ENCODE data around the gene CDON.

Gene CDON

DNA sequence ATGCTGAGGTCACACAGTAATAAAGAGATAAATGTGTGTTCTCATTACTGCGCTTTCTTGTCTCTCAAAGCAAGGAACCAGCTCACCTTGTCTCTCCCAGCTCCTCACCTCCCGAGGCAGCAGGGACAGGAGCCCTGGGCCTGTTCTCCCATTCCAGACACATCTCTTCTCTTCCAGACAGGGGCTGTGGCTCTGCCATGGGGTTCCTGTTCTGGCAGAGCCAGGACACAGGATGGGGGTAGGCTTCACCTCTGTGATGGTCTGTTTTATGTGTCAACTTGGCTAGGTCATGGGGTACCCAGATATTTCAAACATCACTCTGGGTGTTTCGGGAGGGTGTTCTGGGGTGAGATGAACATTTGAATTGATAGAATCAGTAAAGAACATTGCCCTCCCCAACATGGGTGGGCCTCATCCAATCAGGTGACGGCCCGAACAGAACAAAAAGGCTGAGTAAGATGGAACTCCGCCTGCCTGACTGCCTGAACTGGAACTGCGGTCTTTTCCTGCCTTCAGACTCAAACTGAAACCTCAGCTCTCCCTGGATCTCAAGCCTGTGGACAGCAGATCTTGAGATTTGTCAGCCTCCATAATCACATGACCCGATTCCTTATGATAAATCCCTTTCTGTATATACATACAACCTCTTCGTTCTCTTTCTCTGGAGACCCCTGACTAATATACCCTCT, 118.9 kb downstream of the CDON start:
- Histone ChIP-seq H3K36me3 (ENCODE audit: control insufficient read depth, insufficient read depth, low read length) (no peaks in the 10 kb centered on the region), H3K4me1 (ENCODE audit: control insufficient read depth, insufficient read depth, low read length) (peaks cover 15% of the 10 kb centered on the region), H3K27me3 (ENCODE audit: control insufficient read depth, insufficient read depth, low read length) (peaks cover 8% of the 10 kb centered on the region)

DNA sequence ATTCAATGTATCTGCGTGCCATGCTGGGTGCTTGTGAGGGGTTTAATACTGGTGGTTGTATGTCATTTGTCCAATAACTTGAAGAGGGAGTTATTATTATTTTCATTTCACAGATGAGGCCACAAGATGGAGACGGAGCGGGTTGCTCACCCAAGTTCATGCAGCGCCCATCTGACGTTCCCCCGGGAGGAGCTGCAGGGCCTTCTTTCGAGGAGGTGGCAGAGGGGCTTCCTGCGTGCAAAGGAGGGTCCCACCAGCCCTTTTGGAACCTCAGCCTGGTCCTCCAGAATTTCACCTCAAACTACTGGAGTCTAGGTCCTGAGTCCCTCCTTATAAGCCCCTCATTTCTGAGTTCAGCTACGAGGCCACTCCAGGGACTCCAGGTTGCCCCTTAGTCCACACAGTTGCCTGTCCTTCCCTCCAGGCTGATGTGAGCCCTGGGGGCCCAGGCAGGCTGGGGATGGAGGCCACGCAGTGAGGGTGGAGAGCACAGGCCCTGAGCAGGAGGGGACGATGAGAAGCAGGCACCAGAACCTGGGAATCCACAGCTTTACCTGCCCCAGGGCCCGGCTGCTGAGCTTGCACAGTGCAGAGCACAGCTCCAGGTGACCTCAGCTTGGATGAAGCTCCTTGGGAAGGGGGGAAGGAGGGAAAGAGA, 119.8 kb downstream of the CDON start:
- Histone ChIP-seq H3K4me3 (ENCODE audit: low read length) (no peak overlapping the region), H3K4me1 (ENCODE audit: control insufficient read depth, insufficient read depth, low read length) (peaks cover 15% of the 10 kb centered on the region), H3K36me3 (ENCODE audit: control insufficient read depth, insufficient read depth, low read length) (no peaks in the 10 kb centered on the region), H3K9ac (ENCODE audit: low read length) (no peak overlapping the region), H3K27me3 (ENCODE audit: control insufficient read depth, insufficient read depth, low read length) (peaks cover 8% of the 10 kb centered on the region), H3K9me3 (ENCODE audit: control insufficient read depth, low read length) (no peaks in the 10 kb centered on the region)

More for the DNA sequence above, 118.9 kb downstream of the CDON start:
- Histone ChIP-seq H3K4me3 (ENCODE audit: low read length) (no peak overlapping the region), H3K9me3 (ENCODE audit: control insufficient read depth, low read length) (no peaks in the 10 kb centered on the region), H3K9ac (ENCODE audit: low read length) (no peak overlapping the region)

DNA sequence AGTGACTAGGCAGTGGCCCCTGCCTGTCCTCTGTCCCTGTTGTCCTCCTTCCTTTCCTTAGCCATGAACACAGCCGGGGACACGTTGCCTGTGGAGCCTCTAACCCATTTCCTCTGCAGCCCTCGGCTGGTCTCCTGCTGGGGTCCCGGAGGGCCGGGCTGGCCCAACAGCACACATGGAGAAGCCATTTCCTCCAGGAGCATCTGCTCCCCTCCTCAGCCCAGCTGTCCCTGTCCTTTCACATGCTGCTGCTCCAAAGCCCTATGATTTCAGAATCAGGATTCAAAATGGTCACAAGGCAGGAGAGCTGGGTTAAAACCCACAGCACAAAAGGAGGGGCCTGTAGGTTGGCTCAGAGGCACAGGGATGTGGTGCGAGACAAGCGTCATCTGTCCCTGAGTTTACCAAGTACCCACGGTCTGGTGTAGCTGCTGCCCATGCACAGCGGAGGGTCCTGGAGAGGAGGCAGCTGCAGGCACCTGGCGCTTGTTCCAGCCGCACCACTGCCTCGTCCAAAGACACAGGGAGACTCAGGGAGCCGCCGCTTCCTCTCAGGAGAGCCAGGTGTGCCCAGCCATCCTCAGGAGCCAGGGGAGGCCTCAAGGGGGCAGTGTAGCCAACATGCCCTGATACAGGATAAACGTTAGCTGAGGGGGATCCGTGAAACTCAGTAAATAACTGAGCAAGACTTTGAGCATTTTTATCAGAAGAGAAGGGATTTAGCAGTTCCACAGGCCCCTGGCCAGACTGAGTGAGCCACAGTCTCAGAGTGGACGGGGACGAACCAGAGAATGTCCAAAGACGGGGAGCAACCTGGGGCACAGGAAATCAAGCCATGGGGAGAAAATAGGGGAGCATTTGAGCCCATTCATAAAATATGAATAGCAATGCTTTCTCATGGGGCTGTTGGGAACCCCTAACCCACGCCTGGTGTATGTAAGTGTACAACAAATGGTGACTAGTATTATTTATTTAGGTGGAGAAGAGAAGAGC, 120.8 kb downstream of the CDON start:
- H3K9me3 ChIP-seq (ENCODE audit: control insufficient read depth, low read length), result no peaks in the 10 kb centered on the region
- peaks cover 8% of the 10 kb centered on the region for H3K27me3 ChIP-seq (ENCODE audit: control insufficient read depth, insufficient read depth, low read length)
- no peak overlapping the region for H3K4me3 ChIP-seq (ENCODE audit: low read length)
- peaks cover 15% of the 10 kb centered on the region for H3K4me1 ChIP-seq (ENCODE audit: control insufficient read depth, insufficient read depth, low read length)
- H3K36me3 ChIP-seq (ENCODE audit: control insufficient read depth, insufficient read depth, low read length), result no peaks in the 10 kb centered on the region
- H3K9ac ChIP-seq (ENCODE audit: low read length), result no peak overlapping the region

DNA sequence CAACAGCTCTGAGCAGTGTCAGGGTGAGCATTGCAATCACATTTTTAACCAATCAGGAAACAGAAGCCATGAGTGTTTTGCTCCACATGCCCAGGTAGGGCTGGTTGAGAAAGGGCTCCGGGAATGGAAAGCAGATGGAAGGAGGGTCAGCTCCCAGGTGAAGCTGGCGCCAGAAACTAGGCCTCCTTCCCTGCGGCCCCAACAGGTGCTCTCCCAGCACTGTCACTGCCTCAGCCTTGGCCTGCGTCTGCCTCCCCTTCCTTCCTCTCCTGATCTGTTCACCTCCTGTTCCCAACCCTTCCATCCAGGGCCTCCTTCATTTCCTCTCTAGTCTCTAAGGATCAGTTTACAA, 121.4 kb downstream of the CDON start:
- H3K4me3 ChIP-seq (ENCODE audit: low read length), result no peak overlapping the region
- peaks cover 15% of the 10 kb centered on the region for H3K4me1 ChIP-seq (ENCODE audit: control insufficient read depth, insufficient read depth, low read length)
- no peaks in the 10 kb centered on the region for H3K9me3 ChIP-seq (ENCODE audit: control insufficient read depth, low read length)
- H3K36me3 ChIP-seq (ENCODE audit: control insufficient read depth, insufficient read depth, low read length), result no peaks in the 10 kb centered on the region
- H3K9ac ChIP-seq (ENCODE audit: low read length), result no peak overlapping the region
- peaks cover 8% of the 10 kb centered on the region for H3K27me3 ChIP-seq (ENCODE audit: control insufficient read depth, insufficient read depth, low read length)

DNA sequence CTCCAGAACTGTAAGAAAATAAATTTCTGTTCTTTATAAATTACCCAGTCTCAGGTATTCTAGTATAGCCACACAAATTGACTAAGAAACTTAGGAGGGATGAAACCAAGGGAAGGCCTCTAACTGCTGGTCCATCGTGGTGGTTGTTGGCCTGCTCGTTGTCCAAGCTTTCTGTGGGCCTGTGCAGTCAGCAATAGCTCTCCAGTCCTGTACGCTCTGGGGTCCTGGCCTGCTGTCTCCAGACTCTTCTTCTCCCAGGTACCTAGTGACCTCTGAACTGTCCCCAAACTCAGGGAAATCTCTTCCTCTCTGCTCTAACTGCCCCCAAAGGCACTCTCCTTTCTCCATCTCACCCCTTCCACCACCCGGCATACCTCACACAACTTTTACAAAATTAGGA, 122.5 kb downstream of the CDON start:
- H3K36me3 ChIP-seq (ENCODE audit: control insufficient read depth, insufficient read depth, low read length), result no peaks in the 10 kb centered on the region
- no peaks in the 10 kb centered on the region for H3K9me3 ChIP-seq (ENCODE audit: control insufficient read depth, low read length)
- no peak overlapping the region for H3K4me3 ChIP-seq (ENCODE audit: low read length)
- H3K4me1 ChIP-seq (ENCODE audit: control insufficient read depth, insufficient read depth, low read length), result peaks cover 7% of the 10 kb centered on the region
- H3K27me3 ChIP-seq (ENCODE audit: control insufficient read depth, insufficient read depth, low read length), result peaks cover 8% of the 10 kb centered on the region
- H3K9ac ChIP-seq (ENCODE audit: low read length), result no peak overlapping the region

DNA sequence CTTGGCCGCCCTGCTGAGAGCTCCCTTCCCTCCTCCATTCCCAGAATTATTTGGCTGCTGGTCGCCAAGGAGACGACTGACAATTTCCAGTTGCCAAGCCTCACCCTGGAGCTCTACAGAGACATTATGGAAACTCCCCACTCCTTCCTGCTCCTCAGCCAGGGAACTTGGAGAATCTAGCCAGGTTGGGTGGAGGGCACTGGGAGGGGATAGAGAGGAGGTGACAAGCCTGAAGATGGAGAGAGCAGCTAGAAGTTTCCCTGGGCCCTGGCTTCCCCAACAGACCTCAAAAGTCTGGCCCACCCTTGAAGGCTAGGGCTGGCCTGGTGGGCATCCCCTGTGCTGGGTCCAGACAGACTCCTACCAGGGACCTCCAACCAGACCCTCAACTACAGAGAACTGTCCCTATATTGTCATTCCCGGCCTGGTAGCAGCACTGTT, 123.6 kb downstream of the CDON start:
- H3K9ac ChIP-seq (ENCODE audit: low read length), result no peak overlapping the region
- H3K9me3 ChIP-seq (ENCODE audit: control insufficient read depth, low read length), result no peaks in the 10 kb centered on the region
- no peaks in the 10 kb centered on the region for H3K36me3 ChIP-seq (ENCODE audit: control insufficient read depth, insufficient read depth, low read length)
- H3K27me3 ChIP-seq (ENCODE audit: control insufficient read depth, insufficient read depth, low read length), result peaks cover 3% of the 10 kb centered on the region
- peaks cover 7% of the 10 kb centered on the region for H3K4me1 ChIP-seq (ENCODE audit: control insufficient read depth, insufficient read depth, low read length)
- no peak overlapping the region for H3K4me3 ChIP-seq (ENCODE audit: low read length)

DNA sequence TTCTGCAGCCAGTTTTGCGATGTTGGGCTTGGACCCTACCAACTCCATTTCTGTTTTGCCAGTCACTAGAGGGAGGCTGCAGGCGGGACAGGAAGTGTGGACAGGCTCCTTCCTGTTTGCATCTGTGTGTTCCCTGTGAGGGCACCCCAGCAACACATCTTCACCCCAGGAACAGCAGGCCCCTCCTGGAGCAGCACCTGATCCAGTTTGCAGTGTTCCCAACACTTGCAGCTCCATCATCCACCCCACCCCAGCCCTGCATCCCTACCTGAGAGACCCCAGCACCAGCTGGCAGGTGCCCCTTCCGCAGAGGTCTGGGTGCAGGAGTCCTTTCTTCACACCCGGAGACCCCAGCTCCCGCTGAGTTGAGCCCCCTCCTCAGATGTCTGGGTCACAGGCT, 124.2 kb downstream of the CDON start:
- Histone ChIP-seq H3K4me3 (ENCODE audit: low read length) (no peak overlapping the region), H3K9ac (ENCODE audit: low read length) (no peak overlapping the region), H3K27me3 (ENCODE audit: control insufficient read depth, insufficient read depth, low read length) (peaks cover 3% of the 10 kb centered on the region), H3K36me3 (ENCODE audit: control insufficient read depth, insufficient read depth, low read length) (no peaks in the 10 kb centered on the region), H3K9me3 (ENCODE audit: control insufficient read depth, low read length) (no peaks in the 10 kb centered on the region), H3K4me1 (ENCODE audit: control insufficient read depth, insufficient read depth, low read length) (peaks cover 7% of the 10 kb centered on the region)

DNA sequence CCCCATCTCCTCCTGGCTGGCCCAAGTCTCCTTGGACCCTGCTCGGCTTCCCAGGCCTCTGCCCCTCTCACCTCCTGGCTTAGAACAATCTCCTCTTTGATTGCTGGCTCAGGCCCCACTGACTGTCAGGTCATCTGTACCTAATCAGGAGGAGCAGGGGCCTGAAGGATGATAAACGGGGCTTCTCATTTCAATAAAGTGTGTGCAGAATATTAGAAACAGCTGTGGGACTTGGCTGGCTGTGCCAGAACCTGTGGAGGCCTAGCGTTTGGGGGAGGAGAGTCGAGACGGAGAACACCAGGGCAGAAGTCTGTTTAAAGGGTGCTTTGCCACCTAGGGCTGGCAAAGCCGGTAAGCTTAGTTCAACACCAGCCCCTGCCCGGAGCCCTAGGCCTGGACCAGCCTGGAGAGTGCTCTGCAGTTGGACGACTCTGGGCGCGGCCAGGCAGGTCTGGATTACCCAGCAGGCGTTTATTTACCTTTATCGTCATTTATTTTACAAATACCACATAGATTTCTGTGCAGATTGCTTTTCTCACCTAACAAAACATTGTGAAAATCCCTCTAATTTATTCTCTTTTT, 127.0 kb downstream of the CDON start:
- H3K4me1 ChIP-seq (ENCODE audit: control insufficient read depth, insufficient read depth, low read length), result no peaks in the 10 kb centered on the region
- peaks cover 4% of the 10 kb centered on the region for H3K27me3 ChIP-seq (ENCODE audit: control insufficient read depth, insufficient read depth, low read length)
- H3K9me3 ChIP-seq (ENCODE audit: control insufficient read depth, low read length), result no peaks in the 10 kb centered on the region
- no peak overlapping the region for H3K9ac ChIP-seq (ENCODE audit: low read length)
- H3K4me3 ChIP-seq (ENCODE audit: low read length), result no peak overlapping the region
- H3K36me3 ChIP-seq (ENCODE audit: control insufficient read depth, insufficient read depth, low read length), result no peaks in the 10 kb centered on the region

DNA sequence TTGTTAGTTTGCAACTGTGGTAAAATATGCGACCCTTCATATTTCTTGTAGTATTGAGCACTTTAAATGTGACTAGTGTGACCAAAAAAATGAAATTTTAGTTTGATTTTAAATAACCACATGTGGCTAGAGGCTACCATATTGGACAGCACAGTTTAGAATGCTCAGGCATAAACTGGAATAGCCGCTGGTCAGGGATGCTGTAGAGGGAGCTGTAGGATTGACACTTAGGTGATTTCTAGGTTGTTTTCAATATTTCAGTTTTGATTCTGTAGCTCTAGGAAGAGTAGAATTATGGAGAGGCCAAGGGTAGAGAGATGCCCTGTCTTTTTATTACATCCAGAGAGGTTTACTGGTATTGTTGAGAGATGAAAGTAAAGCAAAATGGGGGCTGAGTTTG, 127.6 kb downstream of the CDON start:
- H3K27me3 ChIP-seq (ENCODE audit: control insufficient read depth, insufficient read depth, low read length), result peaks cover 7% of the 10 kb centered on the region
- H3K4me1 ChIP-seq (ENCODE audit: control insufficient read depth, insufficient read depth, low read length), result no peaks in the 10 kb centered on the region
- H3K9me3 ChIP-seq (ENCODE audit: control insufficient read depth, low read length), result no peaks in the 10 kb centered on the region
- no peak overlapping the region for H3K4me3 ChIP-seq (ENCODE audit: low read length)
- H3K9ac ChIP-seq (ENCODE audit: low read length), result no peak overlapping the region
- H3K36me3 ChIP-seq (ENCODE audit: control insufficient read depth, insufficient read depth, low read length), result no peaks in the 10 kb centered on the region

DNA sequence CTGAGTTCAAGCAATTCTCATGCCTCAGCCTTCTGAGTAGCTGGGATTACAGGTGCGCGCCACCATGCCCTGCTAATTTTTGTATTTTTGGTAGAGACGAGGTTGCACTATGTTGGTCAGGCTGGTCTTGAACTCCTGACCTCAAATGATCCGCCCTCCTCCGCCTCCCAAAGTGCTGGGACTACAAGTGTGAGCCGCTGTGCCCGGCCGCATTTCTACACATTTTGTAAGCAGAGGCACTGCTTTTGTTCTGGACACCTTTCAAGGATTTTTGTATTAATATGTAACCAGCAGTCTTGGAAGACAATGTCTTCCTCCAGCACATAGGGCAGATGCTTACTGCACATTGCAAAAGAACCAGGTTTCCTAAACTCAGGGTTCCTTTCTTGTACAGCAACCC, 128.2 kb downstream of the CDON start:
- Histone ChIP-seq H3K9me3 (ENCODE audit: control insufficient read depth, low read length) (no peaks in the 10 kb centered on the region), H3K27me3 (ENCODE audit: control insufficient read depth, insufficient read depth, low read length) (peaks cover 12% of the 10 kb centered on the region), H3K4me1 (ENCODE audit: control insufficient read depth, insufficient read depth, low read length) (no peaks in the 10 kb centered on the region), H3K36me3 (ENCODE audit: control insufficient read depth, insufficient read depth, low read length) (no peaks in the 10 kb centered on the region), H3K4me3 (ENCODE audit: low read length) (no peak overlapping the region), H3K9ac (ENCODE audit: low read length) (no peak overlapping the region)

DNA sequence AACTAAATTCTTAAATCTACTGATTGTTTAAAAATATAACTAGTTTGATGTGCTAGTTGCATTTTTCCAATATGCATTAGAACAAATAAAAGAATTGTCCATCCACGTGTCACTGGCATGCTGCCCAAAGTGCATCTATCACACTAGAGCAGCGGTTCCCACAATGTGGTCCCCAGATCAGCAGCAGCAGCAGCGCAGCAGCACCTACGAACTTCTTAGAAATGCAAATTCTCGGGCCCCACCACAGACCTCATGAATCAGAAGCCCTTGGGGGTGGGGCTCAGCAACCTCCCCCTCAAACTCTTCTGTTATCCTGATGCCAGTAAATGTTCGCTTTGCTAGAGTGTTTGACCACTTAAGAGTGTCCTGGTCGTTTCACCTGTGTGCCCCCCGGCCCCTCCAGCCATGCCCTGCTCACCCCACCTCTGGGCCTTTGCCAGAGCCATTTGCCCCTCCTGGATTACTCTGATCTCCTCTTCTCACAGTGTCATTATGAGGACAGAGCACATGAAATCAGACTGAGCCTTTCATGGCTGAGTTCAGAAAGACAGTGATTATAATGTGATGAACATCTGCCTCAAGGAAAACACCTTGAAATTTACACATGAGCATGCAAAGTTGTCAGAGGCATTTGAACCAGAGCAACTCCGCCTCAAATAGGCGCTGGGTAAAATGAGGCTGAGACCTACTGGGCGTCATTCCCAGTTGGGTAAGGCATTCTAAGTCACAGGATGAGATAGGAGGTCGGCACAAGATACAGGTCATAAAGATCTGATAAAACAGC, 129.4 kb downstream of the CDON start:
- H3K9ac ChIP-seq (ENCODE audit: low read length), result no peak overlapping the region
- H3K4me1 ChIP-seq (ENCODE audit: control insufficient read depth, insufficient read depth, low read length), result no peaks in the 10 kb centered on the region
- peaks cover 12% of the 10 kb centered on the region for H3K27me3 ChIP-seq (ENCODE audit: control insufficient read depth, insufficient read depth, low read length)
- no peak overlapping the region for H3K4me3 ChIP-seq (ENCODE audit: low read length)
- no peaks in the 10 kb centered on the region for H3K36me3 ChIP-seq (ENCODE audit: control insufficient read depth, insufficient read depth, low read length)
- H3K9me3 ChIP-seq (ENCODE audit: control insufficient read depth, low read length), result no peaks in the 10 kb centered on the region
